Bronchial epithelial cell (primary cell): ENCODE measurements around the gene SLC5A1. TPM values are rescaled to one million over a fixed set of nuclear protein-coding genes. Genes with fewer than 3 reads are reported as not detected.
A peak's percentile ranks its signal among the peaks of the same experiment; 100 is the strongest.

Source experiments
- DNase-seq: peaks from one replicate; pipeline ENCODE4 v3.0.0-alpha.2; 2010; ENCODE audit warnings: low read depth
- FAIRE-seq: peaks from 2 replicates; lab custom pipeline; 2011; peaks lifted over from hg19 to GRCh38; lab: Jason Lieb, UNC
- H3K27me3 ChIP-seq: 2 replicates; pipeline ENCODE4 v1.5.1; 2011; ENCODE audit warnings: low read length; ENCODE audit not compliant: control insufficient read depth, insufficient read depth
- H3K36me3 ChIP-seq: 2 replicates; pipeline ENCODE4 v1.5.1; 2011; ENCODE audit warnings: low read length; ENCODE audit not compliant: control insufficient read depth, insufficient read depth
- H3K4me3 ChIP-seq: 2 replicates; pipeline ENCODE4 v1.5.1; 2011; ENCODE audit warnings: mild to moderate bottlenecking, low read depth, low read length, control low read depth
- total RNA-seq: library from RNA; depleted of rRNA; stranded (reverse); fragments of >200 nt; gene quantifications from 2 replicates; pipeline ENCODE4 v1.2.1, GENCODE V29; 2014
- TF ChIP-seq, protein P1 (sequence below): IDR thresholded peaks from 2 replicates; pipeline ENCODE4 v1.5.1; 2011; ENCODE audit warnings: mild to moderate bottlenecking, moderate library complexity, low read length, control low read depth, inconsistent platforms; ENCODE audit not compliant: insufficient read depth, severe bottlenecking

Gene SLC5A1
- total RNA-seq, 1 donor from 2014 or later, result 0.26 TPM

DNA sequence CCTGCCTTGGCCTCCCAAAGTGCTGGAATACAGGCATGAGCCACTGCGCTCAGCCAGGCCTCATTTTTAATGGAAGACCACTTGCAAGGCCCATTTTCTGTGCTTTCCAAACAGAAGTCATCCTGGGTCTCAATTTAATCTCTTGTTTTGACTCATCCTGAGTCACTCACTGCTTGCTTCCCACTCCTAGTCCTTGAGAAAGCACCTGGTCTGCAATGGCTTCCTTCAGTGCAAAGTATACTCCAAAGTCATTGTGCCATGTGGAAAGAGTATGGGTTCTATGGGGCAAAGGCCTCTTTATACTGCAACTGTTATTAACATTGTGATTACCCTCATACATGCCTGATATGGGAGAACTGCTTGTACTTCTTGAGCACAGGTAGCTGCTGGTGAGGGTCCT lies 18.3 kb upstream of the SLC5A1 start:
- DNase-seq, result peak; percentile 89
- no peak for FAIRE-seq

DNA sequence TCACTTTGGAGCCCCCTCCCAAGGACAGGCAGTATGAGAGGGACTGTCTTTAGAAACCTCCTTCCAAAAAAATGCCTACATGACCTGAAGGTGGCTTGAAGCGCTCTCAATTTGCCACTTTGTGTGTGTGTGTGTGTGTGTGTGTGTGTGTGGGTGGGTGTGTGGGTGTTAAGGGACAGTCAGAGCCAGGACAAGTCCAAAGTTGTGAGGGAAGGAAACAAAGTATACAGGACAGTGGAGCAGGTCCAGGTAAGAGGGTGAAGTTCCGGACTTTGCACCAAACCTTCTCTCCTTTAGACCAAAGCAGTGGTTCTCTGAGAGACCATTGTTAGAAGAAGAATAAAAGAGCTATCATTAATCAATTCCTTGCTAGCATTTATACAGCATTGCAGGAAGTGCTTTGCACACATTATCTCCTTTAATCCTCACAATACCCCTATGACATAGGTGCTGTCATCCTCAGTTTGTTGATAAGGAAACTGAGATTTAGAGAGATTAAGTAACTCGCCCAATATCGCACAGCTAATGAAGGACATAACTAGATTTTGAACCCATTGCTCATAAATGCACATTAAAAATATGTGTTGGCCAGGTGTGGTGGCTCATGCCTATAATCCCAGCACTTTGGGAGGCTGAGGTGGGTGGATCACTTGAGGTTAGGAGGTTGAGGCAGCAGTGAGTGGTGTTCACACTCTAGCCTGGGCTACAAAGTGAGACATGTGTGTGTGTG lies 12.4 kb upstream of the SLC5A1 start:
- TF ChIP-seq, protein P1, sequence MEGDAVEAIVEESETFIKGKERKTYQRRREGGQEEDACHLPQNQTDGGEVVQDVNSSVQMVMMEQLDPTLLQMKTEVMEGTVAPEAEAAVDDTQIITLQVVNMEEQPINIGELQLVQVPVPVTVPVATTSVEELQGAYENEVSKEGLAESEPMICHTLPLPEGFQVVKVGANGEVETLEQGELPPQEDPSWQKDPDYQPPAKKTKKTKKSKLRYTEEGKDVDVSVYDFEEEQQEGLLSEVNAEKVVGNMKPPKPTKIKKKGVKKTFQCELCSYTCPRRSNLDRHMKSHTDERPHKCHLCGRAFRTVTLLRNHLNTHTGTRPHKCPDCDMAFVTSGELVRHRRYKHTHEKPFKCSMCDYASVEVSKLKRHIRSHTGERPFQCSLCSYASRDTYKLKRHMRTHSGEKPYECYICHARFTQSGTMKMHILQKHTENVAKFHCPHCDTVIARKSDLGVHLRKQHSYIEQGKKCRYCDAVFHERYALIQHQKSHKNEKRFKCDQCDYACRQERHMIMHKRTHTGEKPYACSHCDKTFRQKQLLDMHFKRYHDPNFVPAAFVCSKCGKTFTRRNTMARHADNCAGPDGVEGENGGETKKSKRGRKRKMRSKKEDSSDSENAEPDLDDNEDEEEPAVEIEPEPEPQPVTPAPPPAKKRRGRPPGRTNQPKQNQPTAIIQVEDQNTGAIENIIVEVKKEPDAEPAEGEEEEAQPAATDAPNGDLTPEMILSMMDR, result no peak
- no peaks in the 10 kb centered on the region for H3K36me3 ChIP-seq
- FAIRE-seq (no peak), DNase-seq (no peak)
- H3K27me3 ChIP-seq, result peaks cover 2% of the 10 kb centered on the region
- no peak overlapping the region for H3K4me3 ChIP-seq

More for the DNA sequence above, 18.3 kb upstream of the SLC5A1 start:
- TF ChIP-seq, protein P1, result no peak
- H3K36me3 ChIP-seq, result no peaks in the 10 kb centered on the region
- no peak overlapping the region for H3K4me3 ChIP-seq
- no peaks in the 10 kb centered on the region for H3K27me3 ChIP-seq

DNA sequence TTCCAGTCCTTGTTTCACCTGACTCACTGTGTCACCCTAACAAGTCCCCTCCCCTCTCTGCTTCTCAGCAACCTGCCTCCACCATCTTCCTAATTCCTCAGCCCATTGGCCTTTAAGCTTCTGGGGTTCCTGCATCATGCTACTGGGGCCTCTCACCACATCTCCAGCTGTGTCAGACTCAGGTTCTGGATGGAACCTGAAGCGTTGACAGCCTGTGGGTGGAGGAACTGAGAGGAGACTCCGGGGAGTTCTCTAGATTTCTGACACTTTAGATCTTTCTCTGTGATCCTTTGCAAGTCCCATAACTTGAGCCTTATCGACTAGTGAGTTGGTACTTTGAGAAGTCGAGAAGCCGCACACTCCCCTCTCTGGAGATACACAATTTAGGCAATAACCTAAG lies 11.6 kb upstream of the SLC5A1 start:
- TF ChIP-seq, protein P1, result no peak
- DNase-seq (no peak), FAIRE-seq (no peak)
- Histone ChIP-seq H3K4me3 (no peak overlapping the region), H3K36me3 (no peaks in the 10 kb centered on the region), H3K27me3 (peaks cover 2% of the 10 kb centered on the region)

DNA sequence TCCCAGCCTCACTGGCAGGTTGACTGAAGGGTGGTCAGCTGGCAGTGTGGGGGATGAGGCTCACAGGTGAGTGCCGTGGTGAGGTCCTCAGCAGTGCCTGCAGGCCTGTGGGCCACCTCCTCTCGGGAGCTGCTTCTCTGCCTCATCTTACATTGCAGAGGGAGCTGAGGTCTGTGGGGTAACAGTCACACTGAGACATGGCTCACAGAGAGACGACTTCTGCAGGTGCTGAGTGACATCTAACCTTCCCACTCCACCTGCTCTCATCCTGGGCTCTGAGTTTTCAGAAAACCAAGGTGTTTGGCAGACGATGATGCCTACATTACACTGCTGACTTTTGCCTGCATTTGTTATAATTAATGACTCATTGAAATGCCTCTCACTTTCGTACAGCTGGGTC lies 8.8 kb upstream of the SLC5A1 start:
- peak; percentile 52 for FAIRE-seq

DNA sequence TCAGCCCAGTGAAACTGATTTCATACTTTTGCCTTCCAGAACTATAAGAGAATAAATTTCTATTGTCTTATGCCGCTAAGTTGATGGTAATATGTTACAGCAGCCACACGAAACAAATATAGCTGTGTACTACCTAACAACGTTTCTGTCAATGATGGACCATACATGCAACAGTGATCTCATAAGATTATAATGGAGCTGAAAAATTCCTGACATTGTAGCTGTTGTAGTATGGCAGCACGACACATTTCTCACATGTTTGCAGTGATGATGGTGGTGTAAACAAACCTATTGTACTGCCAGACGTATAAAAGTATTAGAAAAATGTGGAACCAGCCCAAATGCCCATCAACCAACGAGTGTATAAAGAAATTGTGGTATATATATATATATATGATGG lies 5.8 kb upstream of the SLC5A1 start:
- TF ChIP-seq, protein P1, result no peak
- no peak for DNase-seq
- no peak for FAIRE-seq
- Histone ChIP-seq H3K36me3 (no peaks in the 10 kb centered on the region), H3K4me3 (no peak overlapping the region), H3K27me3 (peaks cover 8% of the 10 kb centered on the region)

More for the DNA sequence above, 8.8 kb upstream of the SLC5A1 start:
- no peaks in the 10 kb centered on the region for H3K36me3 ChIP-seq
- DNase-seq, result no peak
- TF ChIP-seq, protein P1, result no peak
- no peak overlapping the region for H3K4me3 ChIP-seq
- peaks cover 2% of the 10 kb centered on the region for H3K27me3 ChIP-seq
